ENCODE results near the gene PTBP1. TPM values are rescaled to one million over a fixed set of nuclear protein-coding genes. Genes with fewer than 3 reads are reported as not detected.

PTBP1 gene
- total and polyA plus RNA-seq, 2 donors (not counting 1 experiment from before 2014, with no cell fraction given), result 74.6 to 83.1 TPM

DNA sequence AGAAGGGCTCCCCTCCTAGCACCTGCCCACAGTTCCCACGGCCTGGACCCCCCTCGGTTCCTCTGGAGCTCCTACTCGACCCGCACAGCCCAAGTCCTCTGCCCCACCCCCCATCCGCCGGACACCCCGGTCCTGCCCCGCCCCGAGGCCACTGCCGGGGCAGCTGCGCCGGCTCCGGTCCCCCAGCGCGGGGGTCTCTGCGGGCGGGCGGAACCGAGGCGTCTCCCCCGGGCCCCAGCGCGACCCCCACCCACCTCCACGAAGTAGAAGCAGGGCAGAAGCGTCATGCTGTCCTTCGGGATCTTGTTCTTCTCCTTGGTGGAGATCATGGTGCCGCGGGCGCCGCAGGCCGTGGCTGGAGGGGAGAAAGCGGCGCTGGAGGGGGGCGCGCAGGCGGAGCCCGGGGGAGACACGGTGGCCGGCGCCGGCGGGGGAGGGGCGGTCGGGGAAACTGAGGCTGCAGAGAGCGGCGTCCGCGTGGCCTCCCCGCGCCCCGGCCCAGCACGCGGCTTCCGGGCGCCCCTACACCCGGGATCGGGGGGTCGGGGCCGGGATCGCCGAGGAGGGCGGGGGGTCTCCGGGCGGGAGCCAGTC, 24.1 kb downstream of the PTBP1 start:
- TF ChIP-seq EZH2 (IDR thresholded peaks at IDR 0.05; ENCODE audit: low read length, missing control alignments), result no peak
- TF ChIP-seq, protein P1, sequence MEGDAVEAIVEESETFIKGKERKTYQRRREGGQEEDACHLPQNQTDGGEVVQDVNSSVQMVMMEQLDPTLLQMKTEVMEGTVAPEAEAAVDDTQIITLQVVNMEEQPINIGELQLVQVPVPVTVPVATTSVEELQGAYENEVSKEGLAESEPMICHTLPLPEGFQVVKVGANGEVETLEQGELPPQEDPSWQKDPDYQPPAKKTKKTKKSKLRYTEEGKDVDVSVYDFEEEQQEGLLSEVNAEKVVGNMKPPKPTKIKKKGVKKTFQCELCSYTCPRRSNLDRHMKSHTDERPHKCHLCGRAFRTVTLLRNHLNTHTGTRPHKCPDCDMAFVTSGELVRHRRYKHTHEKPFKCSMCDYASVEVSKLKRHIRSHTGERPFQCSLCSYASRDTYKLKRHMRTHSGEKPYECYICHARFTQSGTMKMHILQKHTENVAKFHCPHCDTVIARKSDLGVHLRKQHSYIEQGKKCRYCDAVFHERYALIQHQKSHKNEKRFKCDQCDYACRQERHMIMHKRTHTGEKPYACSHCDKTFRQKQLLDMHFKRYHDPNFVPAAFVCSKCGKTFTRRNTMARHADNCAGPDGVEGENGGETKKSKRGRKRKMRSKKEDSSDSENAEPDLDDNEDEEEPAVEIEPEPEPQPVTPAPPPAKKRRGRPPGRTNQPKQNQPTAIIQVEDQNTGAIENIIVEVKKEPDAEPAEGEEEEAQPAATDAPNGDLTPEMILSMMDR (conservative IDR thresholded peaks at IDR 0.05 in 1 of 2, IDR thresholded peaks at IDR 0.05 in 1 of 2; ENCODE audit: low read depth in 1 of 2, low read length in 2 of 2), result no peak
- Histone ChIP-seq H3K9me3 (ENCODE audit: control insufficient read depth, insufficient read depth, low read depth, low read length) (no peaks in the 10 kb centered on the region), H3K27ac (ENCODE audit: insufficient read depth, low read length) (no peak overlapping the region), H3K4me1 (ENCODE audit: control insufficient read depth, extremely low read depth, insufficient read depth, low read length) (no peaks in the 10 kb centered on the region), H3K4me2 (ENCODE audit: extremely low read depth, insufficient read depth, low read length) (no peak overlapping the region), H3K79me2 (ENCODE audit: control insufficient read depth, insufficient read depth, low read length) (no peaks in the 10 kb centered on the region), H2AFZ (ENCODE audit: low read length) (no peak overlapping the region), H3K9ac (ENCODE audit: insufficient read depth, low read length) (no peak overlapping the region), H3K36me3 (ENCODE audit: control insufficient read depth, insufficient read depth, low read length) (no peaks in the 10 kb centered on the region), H3K27me3 (ENCODE audit: control insufficient read depth, insufficient read depth, low read length) (no peaks in the 10 kb centered on the region), H3K4me3 (replicated peaks in 1 of 4; ENCODE audit: control extremely low read depth in 1 of 4, insufficient read depth in 1 of 4, low read depth in 3 of 4, low read length in 4 of 4) (peak overlapping the region in 1 of 4 experiments; percentile 40), H4K20me1 (ENCODE audit: control insufficient read depth, extremely low read depth, insufficient read depth, low read length) (no peaks in the 10 kb centered on the region)
- no peak for DNase-seq (ENCODE audit: low read depth in 2 of 2)

DNA sequence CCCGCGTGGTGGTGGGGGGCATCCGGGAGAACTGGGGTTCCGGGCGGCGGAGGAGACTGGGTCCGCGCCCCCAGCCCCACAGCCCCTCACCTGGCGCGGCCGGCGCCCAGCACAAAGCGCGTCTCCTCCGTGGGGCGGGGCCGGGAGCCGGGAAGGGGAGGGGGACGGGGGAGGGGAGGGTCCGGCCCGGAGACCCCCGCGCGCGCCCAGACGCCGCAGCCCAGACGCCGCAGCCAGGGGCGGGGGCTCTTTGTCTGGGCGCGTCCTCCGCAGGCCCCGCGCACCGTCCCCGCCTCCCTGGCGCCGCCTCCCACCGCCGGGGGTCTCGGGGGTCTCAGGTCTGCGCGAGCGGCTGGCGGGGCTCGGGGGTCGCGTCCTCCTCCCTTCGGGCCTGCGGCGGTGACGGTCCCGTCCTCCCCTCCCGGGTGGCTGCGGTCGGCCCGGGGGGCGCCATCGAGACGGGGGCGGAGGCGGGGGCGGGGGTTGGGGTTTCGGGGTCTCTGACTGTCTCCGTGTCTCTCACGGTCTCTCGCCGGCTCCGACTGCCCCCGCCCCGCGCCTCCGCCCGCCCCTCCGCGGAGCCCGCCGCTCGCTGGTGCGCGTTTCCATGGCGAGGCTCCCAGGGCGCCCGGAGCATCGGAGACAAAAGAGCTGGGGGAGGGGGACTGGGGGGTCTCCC, 24.7 kb downstream of the PTBP1 start, which contains the start of gene PLPPR3:
Gene PLPPR3, minus strand, starts transcription at position 131 of the 679 bp plus-strand sequence. CDS start 396 bp downstream, outside the sequence.
- H3K4me3 ChIP-seq (replicated peaks in 1 of 4; ENCODE audit: control extremely low read depth in 1 of 4, insufficient read depth in 1 of 4, low read depth in 3 of 4, low read length in 4 of 4), result peak within 1 kb of the TSS in 1 of 4 experiments; percentile 40
- H4K20me1 ChIP-seq (ENCODE audit: control insufficient read depth, extremely low read depth, insufficient read depth, low read length), result no peaks in the 10 kb centered on the region
- H3K27ac ChIP-seq (ENCODE audit: insufficient read depth, low read length), result no peak within 1 kb of the TSS
- H3K4me2 ChIP-seq (ENCODE audit: extremely low read depth, insufficient read depth, low read length), result no peak within 1 kb of the TSS
- no peaks in the 10 kb centered on the region for H3K27me3 ChIP-seq (ENCODE audit: control insufficient read depth, insufficient read depth, low read length)
- H3K36me3 ChIP-seq (ENCODE audit: control insufficient read depth, insufficient read depth, low read length), result no peaks in the 10 kb centered on the region
- H3K4me1 ChIP-seq (ENCODE audit: control insufficient read depth, extremely low read depth, insufficient read depth, low read length), result no peaks in the 10 kb centered on the region
- no peaks in the 10 kb centered on the region for H3K9me3 ChIP-seq (ENCODE audit: control insufficient read depth, insufficient read depth, low read depth, low read length)
- TF ChIP-seq EZH2 (IDR thresholded peaks at IDR 0.05; ENCODE audit: low read length, missing control alignments), result no peak
- TF ChIP-seq, protein P1 (conservative IDR thresholded peaks at IDR 0.05 in 1 of 2, IDR thresholded peaks at IDR 0.05 in 1 of 2; ENCODE audit: low read depth in 1 of 2, low read length in 2 of 2), result no peak
- no peak within 1 kb of the TSS for H2AFZ ChIP-seq (ENCODE audit: low read length)
- no peaks in the 10 kb centered on the region for H3K79me2 ChIP-seq (ENCODE audit: control insufficient read depth, insufficient read depth, low read length)
- no peak within 1 kb of the TSS for H3K9ac ChIP-seq (ENCODE audit: insufficient read depth, low read length)
- DNase-seq (ENCODE audit: low read depth in 2 of 2), result no peak

DNA sequence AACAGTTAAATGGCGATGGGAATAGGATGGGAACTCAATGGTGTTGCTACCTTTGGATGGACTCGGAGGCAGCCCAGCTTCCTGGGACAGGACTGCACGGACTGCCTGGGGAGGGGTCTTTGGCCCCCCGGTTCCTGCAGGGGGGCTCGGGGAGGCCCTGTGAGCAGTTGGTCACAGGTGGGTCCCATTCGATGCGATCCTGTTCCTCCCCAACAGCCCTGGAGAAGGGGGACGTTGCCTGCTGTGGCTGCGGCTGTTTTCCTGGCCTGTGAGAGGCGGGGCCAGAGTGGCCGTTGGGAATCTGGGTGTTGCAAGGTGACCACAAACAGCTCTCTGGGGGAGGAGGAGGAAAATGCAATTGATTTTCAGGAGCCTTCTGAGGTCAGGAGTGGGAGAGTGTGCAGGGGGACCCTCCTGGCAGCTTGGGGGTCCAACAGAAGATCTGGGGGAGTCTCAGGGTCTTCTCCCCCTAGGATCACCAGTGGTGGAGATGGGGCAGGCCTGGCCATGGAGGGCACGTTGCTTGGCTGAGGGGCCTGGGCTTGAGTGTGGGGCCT, 26.4 kb downstream of the PTBP1 start:
- Histone ChIP-seq H3K4me2 (ENCODE audit: extremely low read depth, insufficient read depth, low read length) (no peak overlapping the region), H2AFZ (ENCODE audit: low read length) (no peak overlapping the region)

More for the DNA sequence above, 26.4 kb downstream of the PTBP1 start:
- H4K20me1 ChIP-seq (ENCODE audit: control insufficient read depth, extremely low read depth, insufficient read depth, low read length), result no peaks in the 10 kb centered on the region
- no peak for DNase-seq (ENCODE audit: low read depth in 2 of 2)
- H3K9ac ChIP-seq (ENCODE audit: insufficient read depth, low read length), result no peak overlapping the region
- no peaks in the 10 kb centered on the region for H3K79me2 ChIP-seq (ENCODE audit: control insufficient read depth, insufficient read depth, low read length)
- no peaks in the 10 kb centered on the region for H3K36me3 ChIP-seq (ENCODE audit: control insufficient read depth, insufficient read depth, low read length)
- H3K9me3 ChIP-seq (ENCODE audit: control insufficient read depth, insufficient read depth, low read depth, low read length), result no peaks in the 10 kb centered on the region
- no peak overlapping the region for H3K27ac ChIP-seq (ENCODE audit: insufficient read depth, low read length)
- no peak overlapping the region for H3K4me3 ChIP-seq (replicated peaks in 1 of 4; ENCODE audit: control extremely low read depth in 1 of 4, insufficient read depth in 1 of 4, low read depth in 3 of 4, low read length in 4 of 4)
- TF ChIP-seq, protein P1 (conservative IDR thresholded peaks at IDR 0.05 in 1 of 2, IDR thresholded peaks at IDR 0.05 in 1 of 2; ENCODE audit: low read depth in 1 of 2, low read length in 2 of 2), result no peak
- no peak for TF ChIP-seq EZH2 (IDR thresholded peaks at IDR 0.05; ENCODE audit: low read length, missing control alignments)
- no peaks in the 10 kb centered on the region for H3K27me3 ChIP-seq (ENCODE audit: control insufficient read depth, insufficient read depth, low read length)
- no peaks in the 10 kb centered on the region for H3K4me1 ChIP-seq (ENCODE audit: control insufficient read depth, extremely low read depth, insufficient read depth, low read length)

Measured in fibroblast of lung (primary cell).